SU-DHL-6 (cell line): ENCODE measurements around the gene EYS.

ENCODE experiments used
- H2AFZ ChIP-seq: fragments of 200-600 bp; sonication (generic); 2 replicates; pipeline ENCODE4 v1.6.1; 2014; ENCODE audit warnings: low read depth, mild to moderate bottlenecking, moderate library complexity, mixed read lengths, antibody characterized with exemption, low read length; ENCODE audit not compliant: severe bottlenecking
- H3F3A ChIP-seq: fragments of 200-600 bp; shearing (Covaris generic); 2 replicates; pipeline ENCODE4 v1.6.0; 2016; ENCODE audit warnings: antibody characterized with exemption, mild to moderate bottlenecking; ENCODE audit not compliant: insufficient read depth
- H3K27ac ChIP-seq: fragments of 200-600 bp; sonication (generic); 2 replicates; pipeline ENCODE4 v1.5.1; 2016; ENCODE audit warnings: low read depth, mild to moderate bottlenecking, low read length, moderate library complexity, mixed read lengths
- H3K27me3 ChIP-seq: fragments of 200-600 bp; sonication (generic), shearing (Covaris generic); 2 replicates; pipeline ENCODE4 v1.6.0; 2014; ENCODE audit warnings: mild to moderate bottlenecking, low read length
- H3K36me3 ChIP-seq: fragments of 200-600 bp; sonication (generic); 2 replicates; pipeline ENCODE4 v1.6.1; 2014; ENCODE audit warnings: mild to moderate bottlenecking, low read length, mixed read lengths
- H3K4me2 ChIP-seq: fragments of 300-600, 200-600 bp; shearing (Covaris generic), sonication (generic); 2 replicates; pipeline ENCODE4 v1.6.0; 2014; ENCODE audit warnings: low read length, low read depth, mild to moderate bottlenecking; ENCODE audit not compliant: poor library complexity, severe bottlenecking
- H3K4me3 ChIP-seq: fragments of 200-600 bp; sonication (generic); 2 replicates; pipeline ENCODE4 v1.5.1; 2014; ENCODE audit warnings: antibody characterized with exemption, low read length, mild to moderate bottlenecking, mixed read lengths; ENCODE audit not compliant: insufficient read depth, poor library complexity, severe bottlenecking
- H3K79me2 ChIP-seq: fragments of 200-600 bp; sonication (generic); 2 replicates; pipeline ENCODE4 v1.6.1; 2014; ENCODE audit warnings: mild to moderate bottlenecking, low read length, moderate library complexity; ENCODE audit not compliant: insufficient read depth
- H3K9ac ChIP-seq: fragments of 200-600 bp; sonication (generic); 2 replicates; pipeline ENCODE4 v1.7.0; 2014; ENCODE audit warnings: mild to moderate bottlenecking, low read length
- H3K9me2 ChIP-seq: fragments of 200-600 bp; sonication (generic); replicated peaks from 2 replicates; pipeline ENCODE4 v1.6.1; 2014; ENCODE audit warnings: low read length; ENCODE audit not compliant: insufficient read depth
- H3K9me3 ChIP-seq: fragments of 200-600 bp; sonication (generic); 2 replicates; pipeline ENCODE4 v1.6.1; 2014; ENCODE audit warnings: low read length, mixed read lengths; ENCODE audit not compliant: insufficient read depth
- H4K20me1 ChIP-seq: fragments of 200-600 bp; sonication (generic); 2 replicates; pipeline ENCODE4 v1.6.1; 2014; ENCODE audit warnings: low read depth, mild to moderate bottlenecking, antibody characterized with exemption, low read length, moderate library complexity, mixed read lengths
- EZH2phosphoT487 ChIP-seq: fragments of 200-600 bp; sonication (generic), shearing (Covaris generic); conservative IDR thresholded peaks from 2 replicates; pipeline ENCODE4 v1.6.1; 2018; ENCODE audit warnings: mild to moderate bottlenecking, antibody characterized with exemption, low read length, moderate library complexity, mixed read lengths
- TF ChIP-seq, protein P1 (sequence below): fragments of 200-600 bp; sonication (generic); IDR thresholded peaks from one replicate; pipeline ENCODE4 v1.5.1; 2017; ENCODE audit warnings: antibody characterized with exemption, mild to moderate bottlenecking, low read length, moderate library complexity; ENCODE audit not compliant: insufficient read depth, poor library complexity, severe bottlenecking

The EYS gene

DNA sequence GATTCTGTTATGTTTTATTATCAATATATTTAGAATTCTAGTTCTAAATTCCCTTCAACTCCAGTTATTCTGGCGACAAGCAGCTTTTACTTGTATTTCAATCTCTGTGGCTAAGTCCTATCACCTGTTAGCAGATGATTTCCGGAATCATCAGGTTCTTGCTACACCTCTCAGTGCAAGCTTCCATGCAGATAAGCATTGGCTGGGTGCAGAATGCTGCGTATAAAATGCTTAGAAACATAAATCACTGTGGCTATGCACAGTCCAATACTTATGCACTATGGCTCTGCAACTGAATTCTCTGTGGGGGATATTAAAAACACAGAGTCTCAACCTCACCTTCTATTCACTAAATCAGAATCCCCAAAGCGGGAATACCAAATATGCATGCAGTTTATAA lies 720.0 kb downstream of the EYS start:
- Histone ChIP-seq H3K4me2 (no peak overlapping the region), H3K9me3 (no peaks in the 10 kb centered on the region), H4K20me1 (no peaks in the 10 kb centered on the region), H3F3A (no peaks in the 10 kb centered on the region), H3K9ac (no peak overlapping the region), H3K9me2 (no peaks in the 10 kb centered on the region), H3K27ac (no peak overlapping the region), H3K36me3 (no peaks in the 10 kb centered on the region), H2AFZ (no peak overlapping the region), H3K27me3 (no peaks in the 10 kb centered on the region), H3K4me3 (no peak overlapping the region), H3K79me2 (no peaks in the 10 kb centered on the region)
- no peak for TF ChIP-seq EZH2phosphoT487
- TF ChIP-seq, protein P1, sequence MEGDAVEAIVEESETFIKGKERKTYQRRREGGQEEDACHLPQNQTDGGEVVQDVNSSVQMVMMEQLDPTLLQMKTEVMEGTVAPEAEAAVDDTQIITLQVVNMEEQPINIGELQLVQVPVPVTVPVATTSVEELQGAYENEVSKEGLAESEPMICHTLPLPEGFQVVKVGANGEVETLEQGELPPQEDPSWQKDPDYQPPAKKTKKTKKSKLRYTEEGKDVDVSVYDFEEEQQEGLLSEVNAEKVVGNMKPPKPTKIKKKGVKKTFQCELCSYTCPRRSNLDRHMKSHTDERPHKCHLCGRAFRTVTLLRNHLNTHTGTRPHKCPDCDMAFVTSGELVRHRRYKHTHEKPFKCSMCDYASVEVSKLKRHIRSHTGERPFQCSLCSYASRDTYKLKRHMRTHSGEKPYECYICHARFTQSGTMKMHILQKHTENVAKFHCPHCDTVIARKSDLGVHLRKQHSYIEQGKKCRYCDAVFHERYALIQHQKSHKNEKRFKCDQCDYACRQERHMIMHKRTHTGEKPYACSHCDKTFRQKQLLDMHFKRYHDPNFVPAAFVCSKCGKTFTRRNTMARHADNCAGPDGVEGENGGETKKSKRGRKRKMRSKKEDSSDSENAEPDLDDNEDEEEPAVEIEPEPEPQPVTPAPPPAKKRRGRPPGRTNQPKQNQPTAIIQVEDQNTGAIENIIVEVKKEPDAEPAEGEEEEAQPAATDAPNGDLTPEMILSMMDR = no peak

DNA sequence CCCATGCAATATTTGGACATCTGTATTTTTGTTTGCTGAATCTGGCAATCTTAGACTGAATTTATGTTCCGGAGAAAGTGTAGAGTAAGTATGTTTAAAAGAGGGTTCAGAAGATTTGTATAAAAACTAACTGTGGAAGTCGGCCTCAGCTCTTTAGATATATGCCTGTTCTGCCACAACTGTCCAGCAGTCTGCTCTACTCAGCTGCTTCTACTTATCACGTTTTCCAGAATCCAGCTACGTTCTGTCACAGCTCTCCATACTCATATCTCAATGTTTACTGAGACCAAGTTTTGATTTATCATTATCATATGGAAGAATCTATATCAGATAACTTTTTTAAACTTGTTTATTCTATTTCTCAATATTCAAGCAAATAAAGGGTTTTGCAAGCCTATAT lies 721.3 kb downstream of the EYS start:
- Histone ChIP-seq H3K9me2 (no peaks in the 10 kb centered on the region), H3K4me3 (no peak overlapping the region), H3F3A (no peaks in the 10 kb centered on the region), H3K27me3 (no peaks in the 10 kb centered on the region), H3K27ac (no peak overlapping the region), H3K79me2 (no peaks in the 10 kb centered on the region), H2AFZ (no peak overlapping the region), H3K9me3 (no peaks in the 10 kb centered on the region), H3K36me3 (no peaks in the 10 kb centered on the region), H3K9ac (no peak overlapping the region), H4K20me1 (no peaks in the 10 kb centered on the region), H3K4me2 (no peak overlapping the region)
- TF ChIP-seq EZH2phosphoT487 = no peak
- TF ChIP-seq, protein P1 = no peak

DNA sequence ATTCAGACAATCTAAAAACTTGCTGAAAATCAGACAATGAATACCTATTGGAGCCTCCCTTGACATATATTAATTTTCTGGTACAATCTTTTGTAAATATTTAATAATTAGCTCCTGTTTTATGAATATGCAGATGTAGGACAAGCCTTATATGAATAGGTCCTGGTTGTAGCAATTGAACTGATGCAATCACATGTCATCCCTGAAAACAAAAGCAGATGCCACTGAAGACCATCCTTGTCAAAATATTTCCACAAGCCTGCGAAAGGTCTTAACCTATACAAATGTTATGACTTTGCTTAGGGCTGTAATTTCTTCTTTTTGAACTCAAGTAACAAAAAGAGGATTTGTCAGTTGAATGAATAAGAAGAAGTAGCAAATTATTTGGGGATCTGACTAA lies 722.1 kb downstream of the EYS start:
- Histone ChIP-seq H2AFZ (no peak overlapping the region), H4K20me1 (no peaks in the 10 kb centered on the region), H3K79me2 (no peaks in the 10 kb centered on the region), H3K36me3 (no peaks in the 10 kb centered on the region), H3K9me3 (no peaks in the 10 kb centered on the region), H3K4me3 (no peak overlapping the region), H3K9ac (no peak overlapping the region), H3K27ac (no peak overlapping the region), H3K9me2 (no peaks in the 10 kb centered on the region), H3F3A (no peaks in the 10 kb centered on the region), H3K27me3 (no peaks in the 10 kb centered on the region), H3K4me2 (no peak overlapping the region)
- TF ChIP-seq, protein P1 = no peak
- no peak for TF ChIP-seq EZH2phosphoT487

DNA sequence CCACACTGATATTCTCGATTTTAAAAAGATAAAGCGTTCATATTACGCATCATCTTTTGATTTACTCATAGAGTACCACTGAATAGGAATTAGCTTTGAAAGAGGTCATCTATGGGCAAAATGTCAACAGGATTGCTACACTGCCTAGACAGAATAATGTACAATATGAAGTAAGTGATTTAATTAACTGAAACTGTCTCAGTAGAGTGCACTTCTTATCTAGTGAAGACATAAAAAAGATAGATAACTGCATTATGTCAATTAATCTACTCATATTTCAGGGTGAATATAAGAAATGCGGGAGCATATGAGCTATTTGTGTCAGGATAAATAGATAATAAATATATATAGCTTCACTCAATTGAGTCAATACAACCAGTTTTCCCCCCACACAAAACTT lies 723.9 kb downstream of the EYS start:
- no peaks in the 10 kb centered on the region for H3K79me2 ChIP-seq

More for the DNA sequence above, 723.9 kb downstream of the EYS start:
- no peaks in the 10 kb centered on the region for H4K20me1 ChIP-seq
- no peaks in the 10 kb centered on the region for H3K9me3 ChIP-seq
- no peak overlapping the region for H3K27ac ChIP-seq
- H3F3A ChIP-seq = no peaks in the 10 kb centered on the region
- H3K4me2 ChIP-seq = no peak overlapping the region
- H3K9ac ChIP-seq = no peak overlapping the region
- no peaks in the 10 kb centered on the region for H3K36me3 ChIP-seq
- no peaks in the 10 kb centered on the region for H3K9me2 ChIP-seq
- H3K27me3 ChIP-seq = no peaks in the 10 kb centered on the region
- no peak overlapping the region for H3K4me3 ChIP-seq
- H2AFZ ChIP-seq = no peak overlapping the region
- TF ChIP-seq, protein P1 = no peak
- no peak for TF ChIP-seq EZH2phosphoT487
